A549 treated with DMSO at 1 μM for 4 hours (cell line): ENCODE measurements around the gene SLC39A5. TPM values are rescaled to one million over a fixed set of nuclear protein-coding genes. Genes with fewer than 3 reads are reported as not detected.

Experiments
- total RNA-seq: library from RNA; stranded (reverse); fragments of 200-300 nt; extraction: Qiagen RNA extraction; gene quantifications from 5 replicates; pipeline ENCODE4 v1.2.3, GENCODE V29; 2022; ENCODE audit warnings: low read depth

Gene SLC39A5
- total RNA-seq: 0.14 TPM in 1 of 5 replicates, not detected in the others

GRCh38 chr12:56229916-56230431 lies at the start of gene SLC39A5:
Gene SLC39A5 (plus strand): TSS chr12:56230051. CDS start chr12:56231275, 1,224 bp downstream.

GRCh38 chr12:56189099-56189917 lies 40.5 kb upstream of the SLC39A5 start, which contains the start of gene SMARCC2:
Gene SMARCC2 (minus strand): TSS chr12:56189483. CDS start chr12:56189461, 22 bp downstream.

GRCh38 chr12:56221757-56222530 lies 7.9 kb upstream of the SLC39A5 start, which contains the start of gene RNF41:
Gene RNF41 (minus strand): TSS chr12:56221922. CDS start chr12:56214047, 7,875 bp downstream.

GRCh38 chr12:56224102-56224701 lies 5.6 kb upstream of the SLC39A5 start, which contains the start of gene NABP2:
Gene NABP2 (plus strand): TSS chr12:56224342. CDS start chr12:56224857, 515 bp downstream.

GRCh38 chr12:56258068-56258819 lies 28.4 kb downstream of the SLC39A5 start, which contains the start of gene ANKRD52:
Gene ANKRD52 (minus strand): TSS chr12:56258384. CDS start chr12:56258269, 115 bp downstream.

GRCh38 chr12:56266693-56267442 lies 37.0 kb downstream of the SLC39A5 start, which contains the start of gene COQ10A:
Gene COQ10A (plus strand): TSS chr12:56266942. CDS start chr12:56267119, 177 bp downstream.

Other genes with a start within 250 kb of the SLC39A5 start
- gene SUOX, start 232.8 kb upstream of the SLC39A5 start, total RNA-seq: 7.8 to 10.5 TPM (median 9.3 TPM) in 5 replicates
- gene IKZF4, start 209.0 kb upstream of the SLC39A5 start, total RNA-seq: 2.5 to 3.0 TPM (median 2.8 TPM) in 5 replicates
- gene RPS26, start 188.1 kb upstream of the SLC39A5 start, total RNA-seq: 597 to 774 TPM (median 733 TPM) in 5 replicates
- gene ERBB3, start 149.9 kb upstream of the SLC39A5 start, total RNA-seq: 1.2 to 1.8 TPM (median 1.3 TPM) in 5 replicates
- gene PA2G4, start 125.5 kb upstream of the SLC39A5 start, total RNA-seq: 305 to 343 TPM (median 320 TPM) in 5 replicates
- gene RPL41, start 113.4 kb upstream of the SLC39A5 start, total RNA-seq: 5,029 to 5,699 TPM (median 5,618 TPM) in 5 replicates
- gene ZC3H10, start 111.8 kb upstream of the SLC39A5 start, total RNA-seq: 2.4 to 3.5 TPM (median 2.9 TPM) in 5 replicates
- gene ESYT1, start 101.8 kb upstream of the SLC39A5 start, total RNA-seq: 66.7 to 76.5 TPM (median 73.7 TPM) in 5 replicates
- gene MYL6B, start 77.5 kb upstream of the SLC39A5 start, total RNA-seq: 75.2 to 83.1 TPM (median 78.1 TPM) in 5 replicates
- 1,968 to 3,082 TPM (median 2,070 TPM) in 5 replicates for gene MYL6, start 71.7 kb upstream of the SLC39A5 start, total RNA-seq
- gene SMARCC2, start 40.6 kb upstream of the SLC39A5 start, total RNA-seq: 31.4 to 42.9 TPM (median 38.9 TPM) in 5 replicates
- 22.1 to 26.5 TPM (median 25.7 TPM) in 5 replicates for gene RNF41, start 8.1 kb upstream of the SLC39A5 start, total RNA-seq
- 61.7 to 64.4 TPM (median 62.6 TPM) in 5 replicates for gene NABP2, start 5.7 kb upstream of the SLC39A5 start, total RNA-seq
- gene ANKRD52, start 28.3 kb downstream of the SLC39A5 start, total RNA-seq: 41.6 to 52.3 TPM (median 47.6 TPM) in 5 replicates
- 18.9 to 20.5 TPM (median 19.7 TPM) in 5 replicates for gene COQ10A, start 36.9 kb downstream of the SLC39A5 start, total RNA-seq
- 157 to 191 TPM (median 164 TPM) in 5 replicates for gene CS, start 70.3 kb downstream of the SLC39A5 start, total RNA-seq
- gene CNPY2, start 85.9 kb downstream of the SLC39A5 start, total RNA-seq: 115 to 154 TPM (median 150 TPM) in 5 replicates
- 13.4 to 17.8 TPM (median 16.8 TPM) in 5 replicates for gene PAN2, start 103.9 kb downstream of the SLC39A5 start, total RNA-seq
- 0.32 to 0.84 TPM (median 0.50 TPM) in 5 replicates for gene IL23A, start 108.8 kb downstream of the SLC39A5 start, total RNA-seq
- gene STAT2, start 130.1 kb downstream of the SLC39A5 start, total RNA-seq: 10.0 to 15.3 TPM (median 14.0 TPM) in 5 replicates
- gene APOF, start 132.8 kb downstream of the SLC39A5 start, total RNA-seq: not detected in 5 replicates
- 35.0 to 42.2 TPM (median 41.8 TPM) in 5 replicates for gene TIMELESS, start 219.4 kb downstream of the SLC39A5 start, total RNA-seq
- gene MIP, start 224.6 kb downstream of the SLC39A5 start, total RNA-seq: 0.15 to 0.30 TPM in 2 of 5 replicates, not detected in the others
- gene SPRYD4, start 238.5 kb downstream of the SLC39A5 start, total RNA-seq: 1.9 to 2.0 TPM (median 2.0 TPM) in 5 replicates